Stomach (tissue), 4 donors: ENCODE measurements around the gene MYRFL.

Source experiments
- EP300 ChIP-seq: sonication (generic); formaldehyde crosslinking; IDR thresholded peaks from one replicate; pipeline ENCODE4 v1.6.1; 2017; ENCODE audit warnings: antibody characterized with exemption
- POLR2AphosphoS5 ChIP-seq, 3 donors: sonication (generic); formaldehyde crosslinking; IDR thresholded peaks; one replicate each; pipeline ENCODE4 v1.6.1; 2016; ENCODE audit warnings: antibody characterized with exemption in 3 of 3
- TF ChIP-seq, protein P1 (sequence below), 7 experiments: fragments of 450-650 bp in 4 of 7; fragments of 200-600 bp in 3 of 7; sonication (generic) in 3 of 7; IDR thresholded peaks; one replicate each; pipeline ENCODE4 v1.5.1; 2016 to 2019; ENCODE audit warnings: antibody characterized with exemption in 7 of 7, control low read depth in 2 of 7, mild to moderate bottlenecking in 1 of 7

DNA sequence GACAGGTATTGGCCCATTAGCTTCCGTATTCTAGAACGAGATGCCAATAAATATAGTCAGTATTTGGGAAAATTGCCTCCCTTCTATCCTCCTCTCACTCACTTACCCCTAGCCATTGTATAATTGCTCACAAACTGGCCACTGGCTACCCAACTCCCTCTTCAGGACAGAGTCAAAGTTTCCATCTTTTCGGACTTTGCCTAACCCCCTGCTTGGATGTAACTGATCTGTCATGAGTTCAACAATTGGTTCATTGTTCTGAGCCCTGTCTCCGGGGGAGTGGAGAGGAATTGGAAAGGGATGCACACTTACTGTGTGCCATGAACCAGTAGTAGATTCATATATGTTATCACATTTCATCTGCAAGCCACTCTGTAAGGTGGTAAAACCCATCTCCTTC lies 12.2 kb downstream of the MYRFL start:
- TF ChIP-seq, protein P1, sequence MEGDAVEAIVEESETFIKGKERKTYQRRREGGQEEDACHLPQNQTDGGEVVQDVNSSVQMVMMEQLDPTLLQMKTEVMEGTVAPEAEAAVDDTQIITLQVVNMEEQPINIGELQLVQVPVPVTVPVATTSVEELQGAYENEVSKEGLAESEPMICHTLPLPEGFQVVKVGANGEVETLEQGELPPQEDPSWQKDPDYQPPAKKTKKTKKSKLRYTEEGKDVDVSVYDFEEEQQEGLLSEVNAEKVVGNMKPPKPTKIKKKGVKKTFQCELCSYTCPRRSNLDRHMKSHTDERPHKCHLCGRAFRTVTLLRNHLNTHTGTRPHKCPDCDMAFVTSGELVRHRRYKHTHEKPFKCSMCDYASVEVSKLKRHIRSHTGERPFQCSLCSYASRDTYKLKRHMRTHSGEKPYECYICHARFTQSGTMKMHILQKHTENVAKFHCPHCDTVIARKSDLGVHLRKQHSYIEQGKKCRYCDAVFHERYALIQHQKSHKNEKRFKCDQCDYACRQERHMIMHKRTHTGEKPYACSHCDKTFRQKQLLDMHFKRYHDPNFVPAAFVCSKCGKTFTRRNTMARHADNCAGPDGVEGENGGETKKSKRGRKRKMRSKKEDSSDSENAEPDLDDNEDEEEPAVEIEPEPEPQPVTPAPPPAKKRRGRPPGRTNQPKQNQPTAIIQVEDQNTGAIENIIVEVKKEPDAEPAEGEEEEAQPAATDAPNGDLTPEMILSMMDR (IDR thresholded peaks at IDR 0.05), result no peak
- TF ChIP-seq EP300 (no peak), POLR2AphosphoS5 (IDR thresholded peaks at IDR 0.05) (no peak)
